GM23248 (cell line): ENCODE results near the gene ZNF467. TPM values are rescaled to one million over a fixed set of nuclear protein-coding genes. Genes with fewer than 3 reads are reported as not detected.
A peak's percentile ranks its signal among the peaks of the same experiment; 100 is the strongest.

Experiments used
- DNase-seq: peaks from one replicate; pipeline ENCODE4 v3.0.0-alpha.2; 2015
- H2AFZ ChIP-seq: fragments of 200-600 bp; sonication (generic); 2 replicates; pipeline ENCODE4 v1.6.1; 2016; ENCODE audit warnings: antibody characterized with exemption
- H3F3A ChIP-seq: fragments of 200-600 bp; sonication (generic); 2 replicates; pipeline ENCODE4 v1.6.1; 2016; ENCODE audit warnings: mild to moderate bottlenecking, antibody characterized with exemption, mixed run types; ENCODE audit not compliant: insufficient read depth
- H3K27ac ChIP-seq: fragments of 200-600 bp; sonication (generic); 2 replicates; pipeline ENCODE4 v1.5.1; 2016; ENCODE audit warnings: mild to moderate bottlenecking
- H3K27me3 ChIP-seq: fragments of 200-600 bp; sonication (generic); replicated peaks from 2 replicates; pipeline ENCODE4 v1.6.1; 2016; ENCODE audit warnings: mild to moderate bottlenecking; ENCODE audit not compliant: insufficient read depth
- H3K36me3 ChIP-seq: fragments of 200-600 bp; sonication (generic); 2 replicates; pipeline ENCODE4 v1.6.1; 2016; ENCODE audit warnings: low read depth, mild to moderate bottlenecking
- H3K4me1 ChIP-seq: fragments of 200-600 bp; sonication (generic); 2 replicates; pipeline ENCODE4 v1.6.1; 2016; ENCODE audit warnings: mild to moderate bottlenecking; ENCODE audit not compliant: insufficient read depth
- H3K4me2 ChIP-seq: fragments of 200-600 bp; sonication (generic); one replicate; pipeline ENCODE4 v1.6.1; 2016; ENCODE audit warnings: mild to moderate bottlenecking; ENCODE audit not compliant: unreplicated experiment
- H3K4me3 ChIP-seq: fragments of 200-600 bp; sonication (generic); 2 replicates; pipeline ENCODE4 v1.5.1; 2016; ENCODE audit warnings: mild to moderate bottlenecking
- H3K79me2 ChIP-seq: fragments of 200-600 bp; sonication (generic); 2 replicates; pipeline ENCODE4 v1.6.1; 2016; ENCODE audit warnings: mild to moderate bottlenecking; ENCODE audit not compliant: insufficient read depth
- H3K9ac ChIP-seq: fragments of 200-600 bp; sonication (generic); 2 replicates; pipeline ENCODE4 v1.6.1; 2016; ENCODE audit warnings: mild to moderate bottlenecking
- H3K9me2 ChIP-seq: fragments of 200-600 bp; sonication (generic); 2 replicates; pipeline ENCODE4 v1.6.1; 2016; ENCODE audit warnings: mixed run types, mild to moderate bottlenecking, moderate library complexity; ENCODE audit not compliant: insufficient read depth
- H3K9me3 ChIP-seq: fragments of 200-600 bp; sonication (generic); one replicate; pipeline ENCODE4 v1.6.1; 2017; ENCODE audit warnings: low read depth
- H4K20me1 ChIP-seq: fragments of 200-600 bp; sonication (generic); 2 replicates; pipeline ENCODE4 v1.6.0; 2016; ENCODE audit not compliant: insufficient read depth
- EZH2 ChIP-seq: fragments of 200-600 bp; sonication (generic); IDR thresholded peaks from 2 replicates; pipeline ENCODE4 v1.6.1; 2018; ENCODE audit warnings: antibody characterized with exemption, mild to moderate bottlenecking; ENCODE audit not compliant: insufficient read depth, poor library complexity, severe bottlenecking
- EZH2phosphoT487 ChIP-seq: fragments of 200-600 bp; sonication (generic); IDR thresholded peaks from 2 replicates; pipeline ENCODE4 v1.6.1; 2018; ENCODE audit warnings: antibody characterized with exemption, moderate library complexity, mild to moderate bottlenecking, low read depth; ENCODE audit not compliant: insufficient read depth
- WGBS, 2 experiments: methylation state at CpG; one replicate each; pipeline ENCODE4 v1.1.6; 2015 to 2017; ENCODE audit warnings: low lambda C conversion rate in 2 of 2, low coverage in 1 of 2; ENCODE audit errors: missing lambda C conversion rate in 2 of 2; 5-methylcytosine and 5-hydroxymethylcytosine counted together
- in situ Hi-C: fragments of 300-500 bp; cut with MboI; formaldehyde crosslinking; loops from 2 replicates; pipeline ENCODE4 v1.15.0; 2020
- polyA plus RNA-seq: library from polyadenylated mRNA; unstranded; fragments of >200 nt; fragmentation: Nextera tagmentation; extraction: Ambion mirVana; gene quantifications from 2 replicates; pipeline ENCODE4 v1.2.1, GENCODE V29; 2016
- total RNA-seq: library from RNA; depleted of rRNA; stranded (reverse); fragments of >200 nt; shearing (Covaris generic); gene quantifications from 2 replicates; pipeline ENCODE4 v1.2.3, GENCODE V29; 2014; rRNA removed

Gene ZNF467
- total RNA-seq (not detected in 2 replicates), polyA plus RNA-seq (not detected in 2 replicates)

- H3K9ac ChIP-seq = no peak within 1 kb of the TSS
- H2AFZ ChIP-seq = no peak within 1 kb of the TSS
- no peaks in the 10 kb centered on the region for H3F3A ChIP-seq
- H3K27ac ChIP-seq = no peak within 1 kb of the TSS
- no peaks in the 10 kb centered on the region for H4K20me1 ChIP-seq
- no peaks in the 10 kb centered on the region for H3K79me2 ChIP-seq
- TF ChIP-seq EZH2 (no peak), EZH2phosphoT487 (no peak)
- no peaks in the 10 kb centered on the region for H3K9me3 ChIP-seq
- WGBS, 2 experiments = 2 to 3% methylated on average over 18 to 50 of the region's 57 CpGs
- H3K4me2 ChIP-seq = peak within 1 kb of the TSS; percentile 65
- peak within 1 kb of the TSS; percentile 54; the same call in 1 of the 2 replicates for H3K4me3 ChIP-seq
- peaks cover 27% of the 10 kb centered on the region for H3K27me3 ChIP-seq
- no peaks in the 10 kb centered on the region for H3K36me3 ChIP-seq
- no peaks in the 10 kb centered on the region for H3K4me1 ChIP-seq
- H3K9me2 ChIP-seq = no peaks in the 10 kb centered on the region
- in situ Hi-C loops = no loop called here
- DNase-seq = peak; percentile 21
Measured at GRCh38 chr7:149773446-149774236, at the start of gene ZNF467. Gene ZNF467, minus strand, starts transcription at chr7:149773588. Its CDS starts 2,556 bp downstream, at chr7:149771032.

GRCh38 chr7:149822353-149822943 is 49.1 kb upstream of the ZNF467 start:
- in situ Hi-C loops = no loop called here
- Histone ChIP-seq H3K27me3 (no peaks in the 10 kb centered on the region), H3K9ac (no peak overlapping the region), H3K36me3 (no peaks in the 10 kb centered on the region), H3K27ac (no peak overlapping the region), H3F3A (no peaks in the 10 kb centered on the region), H3K4me3 (no peak overlapping the region), H3K79me2 (no peaks in the 10 kb centered on the region), H3K4me1 (no peaks in the 10 kb centered on the region), H3K4me2 (no peak overlapping the region), H2AFZ (no peak overlapping the region), H3K9me3 (no peaks in the 10 kb centered on the region), H4K20me1 (no peaks in the 10 kb centered on the region), H3K9me2 (no peaks in the 10 kb centered on the region)
- no peak for TF ChIP-seq EZH2phosphoT487
- TF ChIP-seq EZH2 = no peak
- no peak for DNase-seq
- 26 to 46% methylated on average over 14 to 17 of the region's 22 CpGs for WGBS, 2 experiments

GRCh38 chr7:149821191-149822148 is 48.1 kb upstream of the ZNF467 start:
- no peaks in the 10 kb centered on the region for H4K20me1 ChIP-seq
- H3K9ac ChIP-seq = no peak overlapping the region
- no peak overlapping the region for H3K4me2 ChIP-seq
- H3F3A ChIP-seq = no peaks in the 10 kb centered on the region
- H3K4me3 ChIP-seq = no peak overlapping the region
- H3K9me3 ChIP-seq = no peaks in the 10 kb centered on the region
- H3K36me3 ChIP-seq = no peaks in the 10 kb centered on the region
- no peaks in the 10 kb centered on the region for H3K9me2 ChIP-seq
- no peaks in the 10 kb centered on the region for H3K79me2 ChIP-seq
- no peak overlapping the region for H3K27ac ChIP-seq
- no peaks in the 10 kb centered on the region for H3K27me3 ChIP-seq
- 48 to 51% methylated on average over 28 of the region's 30 CpGs for WGBS, 2 experiments
- TF ChIP-seq EZH2 (no peak), EZH2phosphoT487 (no peak)
- no peak overlapping the region for H2AFZ ChIP-seq
- DNase-seq = no peak
- H3K4me1 ChIP-seq = no peaks in the 10 kb centered on the region
- in situ Hi-C loops = no loop called here

- Histone ChIP-seq H3F3A (no peaks in the 10 kb centered on the region), H3K27me3 (no peaks in the 10 kb centered on the region), H3K27ac (no peak overlapping the region), H2AFZ (no peak overlapping the region), H3K4me3 (no peak overlapping the region), H3K4me1 (no peaks in the 10 kb centered on the region), H3K9ac (no peak overlapping the region), H4K20me1 (no peaks in the 10 kb centered on the region), H3K9me2 (no peaks in the 10 kb centered on the region), H3K9me3 (no peaks in the 10 kb centered on the region), H3K36me3 (no peaks in the 10 kb centered on the region), H3K79me2 (no peaks in the 10 kb centered on the region), H3K4me2 (no peak overlapping the region)
- TF ChIP-seq EZH2 (no peak), EZH2phosphoT487 (no peak)
- 55 to 61% methylated on average over 14 to 17 of the region's 17 CpGs for whole genome bisulfite sequencing, 2 experiments
- no peak for DNase-seq
- in situ Hi-C loops = no loop called here
Measured at GRCh38 chr7:149820622-149821190, 47.3 kb upstream of the ZNF467 start.
